Gastroesophageal sphincter (tissue), 3 donors: ENCODE measurements around the gene RMDN2.

Experiments used
- POLR2A ChIP-seq, 2 donors: fragments of 450-650 bp; IDR thresholded peaks; one replicate each; pipeline ENCODE4 v1.6.1; 2017; ENCODE audit warnings: antibody characterized with exemption in 2 of 2, mild to moderate bottlenecking in 2 of 2, moderate library complexity in 1 of 2
- POLR2AphosphoS5 ChIP-seq: sonication (generic); formaldehyde crosslinking; IDR thresholded peaks from one replicate; pipeline ENCODE4 v1.6.1; 2017; ENCODE audit warnings: antibody characterized with exemption
- TF ChIP-seq, protein P1 (sequence below), 4 experiments: fragments of 200-600 bp in 2 of 4; fragments of 450-650 bp in 2 of 4; sonication (generic) in 1 of 4; IDR thresholded peaks; one replicate each; pipeline ENCODE4 v1.5.1; 2017 to 2019; ENCODE audit warnings: antibody characterized with exemption in 4 of 4, mild to moderate bottlenecking in 2 of 4, moderate library complexity in 2 of 4

DNA sequence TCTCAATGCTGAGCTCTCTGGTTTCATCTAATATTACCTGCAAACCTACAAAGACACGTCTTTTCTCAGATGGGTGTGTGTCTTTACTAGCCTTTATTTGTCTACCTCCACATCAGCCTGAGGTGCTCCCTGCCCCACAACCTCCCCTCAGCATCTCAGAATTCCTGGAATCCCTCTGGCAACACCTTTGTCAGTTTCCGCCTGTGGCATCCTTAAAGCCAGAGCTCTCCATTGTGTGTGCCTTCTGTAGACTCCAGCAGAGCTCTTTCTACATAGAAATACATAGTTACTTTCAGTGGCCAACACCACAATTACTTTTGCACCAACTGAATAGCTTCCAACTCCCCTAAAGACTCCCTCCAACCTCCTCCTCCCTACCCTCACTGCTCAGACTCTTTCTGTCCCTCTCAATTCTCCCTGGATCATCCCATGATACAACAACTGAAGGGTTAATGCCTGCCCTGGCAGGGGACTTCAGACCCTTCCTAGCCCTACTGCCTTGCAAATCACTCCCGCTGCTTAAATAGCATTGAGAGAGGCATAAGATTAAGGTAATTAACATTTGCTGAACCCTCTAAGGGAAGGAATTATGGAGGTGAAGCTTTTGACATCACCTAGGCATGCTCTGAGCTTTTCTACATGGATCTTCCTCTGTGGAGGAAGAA is 39.6 kb upstream of the RMDN2 start:
- TF ChIP-seq, protein P1, sequence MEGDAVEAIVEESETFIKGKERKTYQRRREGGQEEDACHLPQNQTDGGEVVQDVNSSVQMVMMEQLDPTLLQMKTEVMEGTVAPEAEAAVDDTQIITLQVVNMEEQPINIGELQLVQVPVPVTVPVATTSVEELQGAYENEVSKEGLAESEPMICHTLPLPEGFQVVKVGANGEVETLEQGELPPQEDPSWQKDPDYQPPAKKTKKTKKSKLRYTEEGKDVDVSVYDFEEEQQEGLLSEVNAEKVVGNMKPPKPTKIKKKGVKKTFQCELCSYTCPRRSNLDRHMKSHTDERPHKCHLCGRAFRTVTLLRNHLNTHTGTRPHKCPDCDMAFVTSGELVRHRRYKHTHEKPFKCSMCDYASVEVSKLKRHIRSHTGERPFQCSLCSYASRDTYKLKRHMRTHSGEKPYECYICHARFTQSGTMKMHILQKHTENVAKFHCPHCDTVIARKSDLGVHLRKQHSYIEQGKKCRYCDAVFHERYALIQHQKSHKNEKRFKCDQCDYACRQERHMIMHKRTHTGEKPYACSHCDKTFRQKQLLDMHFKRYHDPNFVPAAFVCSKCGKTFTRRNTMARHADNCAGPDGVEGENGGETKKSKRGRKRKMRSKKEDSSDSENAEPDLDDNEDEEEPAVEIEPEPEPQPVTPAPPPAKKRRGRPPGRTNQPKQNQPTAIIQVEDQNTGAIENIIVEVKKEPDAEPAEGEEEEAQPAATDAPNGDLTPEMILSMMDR (IDR thresholded peaks at IDR 0.05): no peak
- TF ChIP-seq POLR2A (IDR thresholded peaks at IDR 0.05) (no peak), POLR2AphosphoS5 (no peak)
